ENCODE data around the gene KCNMB4.

Gene KCNMB4

GRCh38 chr12:70365648-70366518 lies at the start of gene KCNMB4:
Gene KCNMB4, plus strand, starts transcription at chr12:70366290. Its CDS starts 445 bp downstream, at chr12:70366735.
- Mint-ChIP-seq H3K4me3 (peak within 1 kb of the TSS; percentile 93), H3K4me1 (ENCODE audit: low read depth) (peaks cover 18% of the 10 kb centered on the region), H3K36me3 (ENCODE audit: low read depth) (no peaks in the 10 kb centered on the region), H3K27me3 (ENCODE audit: low read depth) (peaks cover 61% of the 10 kb centered on the region), H3K9me3 (no peaks in the 10 kb centered on the region), H3K27ac (no peak within 1 kb of the TSS)

GRCh38 chr12:70317781-70318180 lies 48.3 kb upstream of the KCNMB4 start:
- Mint-ChIP-seq H3K36me3 (ENCODE audit: low read depth) (peaks cover 11% of the 10 kb centered on the region), H3K27ac (no peak overlapping the region), H3K4me1 (ENCODE audit: low read depth) (peaks cover 16% of the 10 kb centered on the region), H3K4me3 (no peak overlapping the region), H3K27me3 (ENCODE audit: low read depth) (no peaks in the 10 kb centered on the region), H3K9me3 (no peaks in the 10 kb centered on the region)

DNA sequence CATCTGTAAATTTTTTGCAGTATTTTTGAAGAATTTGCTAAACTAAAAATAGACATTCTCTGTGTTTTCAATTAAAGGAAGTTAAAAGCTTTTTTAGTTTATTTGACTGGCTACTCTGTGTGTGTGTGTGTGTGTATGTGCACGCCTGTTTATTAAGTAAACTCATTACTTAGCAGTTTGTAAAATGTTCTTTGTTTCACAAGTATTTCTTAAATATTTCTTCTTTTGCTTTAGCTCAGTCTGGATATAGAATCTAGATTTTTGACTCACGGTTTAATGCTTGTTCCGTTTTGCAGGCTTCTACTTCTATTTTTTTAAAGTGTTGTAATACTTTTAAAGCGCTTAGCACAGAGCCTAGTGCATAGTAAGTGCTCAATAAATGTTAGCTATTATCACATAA lies 46.5 kb upstream of the KCNMB4 start:
- Mint-ChIP-seq H3K4me1 (ENCODE audit: low read depth) (peaks cover 15% of the 10 kb centered on the region), H3K27ac (no peak overlapping the region), H3K4me3 (no peak overlapping the region), H3K36me3 (ENCODE audit: low read depth) (peaks cover 12% of the 10 kb centered on the region), H3K9me3 (no peaks in the 10 kb centered on the region), H3K27me3 (ENCODE audit: low read depth) (no peaks in the 10 kb centered on the region)

- Mint-ChIP-seq H3K4me3 (no peak overlapping the region), H3K27me3 (ENCODE audit: low read depth) (no peaks in the 10 kb centered on the region), H3K27ac (no peak overlapping the region), H3K4me1 (ENCODE audit: low read depth) (peaks cover 10% of the 10 kb centered on the region), H3K9me3 (no peaks in the 10 kb centered on the region), H3K36me3 (ENCODE audit: low read depth) (peaks cover 11% of the 10 kb centered on the region)
Measured at GRCh38 chr12:70321191-70321590, 44.9 kb upstream of the KCNMB4 start.

GRCh38 chr12:70327541-70327940 lies 38.5 kb upstream of the KCNMB4 start:
- Mint-ChIP-seq H3K4me3 (no peak overlapping the region), H3K4me1 (ENCODE audit: low read depth) (peaks cover 6% of the 10 kb centered on the region), H3K27ac (no peak overlapping the region), H3K36me3 (ENCODE audit: low read depth) (peaks cover 24% of the 10 kb centered on the region), H3K27me3 (ENCODE audit: low read depth) (no peaks in the 10 kb centered on the region), H3K9me3 (no peaks in the 10 kb centered on the region)

DNA sequence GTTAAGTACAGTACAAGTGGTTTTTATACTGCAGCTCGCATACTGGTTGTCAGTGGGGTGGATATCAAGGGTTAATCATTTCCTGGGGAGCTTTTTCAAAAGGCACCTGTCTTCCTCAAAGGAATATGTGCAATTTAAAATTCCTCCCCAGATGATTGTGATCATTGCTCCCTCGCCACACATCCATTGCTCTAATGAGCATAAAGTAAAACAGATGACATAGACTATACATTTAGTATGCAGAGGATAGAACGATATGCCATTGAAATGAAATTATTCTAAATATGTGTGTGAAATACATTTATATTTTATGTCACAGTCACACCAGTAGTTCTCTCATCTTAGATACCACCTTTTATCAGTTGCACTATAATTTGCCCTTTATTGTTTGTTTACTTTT lies 36.4 kb upstream of the KCNMB4 start:
- Mint-ChIP-seq H3K9me3 (no peaks in the 10 kb centered on the region), H3K4me3 (no peak overlapping the region), H3K27ac (no peak overlapping the region), H3K27me3 (ENCODE audit: low read depth) (no peaks in the 10 kb centered on the region), H3K4me1 (ENCODE audit: low read depth) (peaks cover 9% of the 10 kb centered on the region), H3K36me3 (ENCODE audit: low read depth) (peaks cover 15% of the 10 kb centered on the region)

DNA sequence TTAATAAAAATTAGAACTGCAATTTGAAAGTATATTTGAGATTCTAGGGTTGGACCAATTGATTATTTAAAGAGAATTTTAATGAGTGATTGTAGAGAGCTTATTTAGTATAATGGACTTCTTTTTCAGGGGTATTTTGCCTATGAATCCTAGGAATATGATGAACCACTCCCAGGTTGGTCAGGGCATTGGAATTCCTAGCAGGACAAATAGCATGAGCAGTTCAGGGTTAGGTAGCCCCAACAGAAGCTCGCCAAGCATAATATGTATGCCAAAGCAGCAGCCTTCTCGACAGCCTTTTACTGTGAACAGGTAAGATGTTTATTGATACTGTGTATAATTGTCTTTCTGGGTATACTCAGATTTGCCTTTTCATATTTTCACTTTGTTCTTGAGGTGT lies 35.9 kb upstream of the KCNMB4 start:
- Mint-ChIP-seq H3K36me3 (ENCODE audit: low read depth) (peaks cover 15% of the 10 kb centered on the region), H3K4me1 (ENCODE audit: low read depth) (peaks cover 9% of the 10 kb centered on the region), H3K27ac (no peak overlapping the region), H3K27me3 (ENCODE audit: low read depth) (no peaks in the 10 kb centered on the region), H3K4me3 (no peak overlapping the region), H3K9me3 (no peaks in the 10 kb centered on the region)

GRCh38 chr12:70332236-70332635 lies 33.9 kb upstream of the KCNMB4 start:
- Mint-ChIP-seq H3K27me3 (ENCODE audit: low read depth) (no peaks in the 10 kb centered on the region), H3K36me3 (ENCODE audit: low read depth) (peaks cover 16% of the 10 kb centered on the region), H3K4me3 (no peak overlapping the region), H3K4me1 (ENCODE audit: low read depth) (peaks cover 9% of the 10 kb centered on the region), H3K27ac (no peak overlapping the region), H3K9me3 (no peaks in the 10 kb centered on the region)

DNA sequence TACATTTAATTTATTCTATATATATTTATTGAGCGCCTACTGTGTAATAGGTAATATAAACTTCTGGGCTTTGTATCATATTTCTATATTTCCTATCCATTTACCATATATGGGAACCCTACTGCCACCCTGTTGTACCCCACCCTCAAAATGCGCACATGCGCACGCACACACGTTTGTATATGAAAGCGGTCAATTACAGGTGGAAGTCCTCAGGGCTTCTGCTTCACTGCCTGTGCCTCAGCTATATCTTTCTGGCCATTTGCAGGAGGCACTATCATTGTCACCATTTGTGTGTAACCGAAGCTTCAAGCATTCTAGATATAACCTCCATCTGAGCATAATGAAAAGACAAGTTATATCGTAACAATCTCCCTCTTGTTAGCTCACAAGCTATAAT lies 31.3 kb upstream of the KCNMB4 start:
- H3K4me3 Mint-ChIP-seq, result no peak overlapping the region

GRCh38 chr12:70338531-70338930 lies 27.6 kb upstream of the KCNMB4 start:
- Mint-ChIP-seq H3K4me1 (ENCODE audit: low read depth) (peaks cover 2% of the 10 kb centered on the region), H3K9me3 (no peaks in the 10 kb centered on the region), H3K36me3 (ENCODE audit: low read depth) (peaks cover 35% of the 10 kb centered on the region), H3K4me3 (no peak overlapping the region), H3K27ac (no peak overlapping the region), H3K27me3 (ENCODE audit: low read depth) (no peaks in the 10 kb centered on the region)

More for the DNA sequence above, 31.3 kb upstream of the KCNMB4 start:
- H3K36me3 Mint-ChIP-seq (ENCODE audit: low read depth), result peaks cover 21% of the 10 kb centered on the region
- peaks cover 5% of the 10 kb centered on the region for H3K4me1 Mint-ChIP-seq (ENCODE audit: low read depth)
- no peaks in the 10 kb centered on the region for H3K9me3 Mint-ChIP-seq
- H3K27ac Mint-ChIP-seq, result no peak overlapping the region
- H3K27me3 Mint-ChIP-seq (ENCODE audit: low read depth), result no peaks in the 10 kb centered on the region

GRCh38 chr12:70351076-70351475 lies 15.0 kb upstream of the KCNMB4 start:
- Mint-ChIP-seq H3K27me3 (ENCODE audit: low read depth) (no peaks in the 10 kb centered on the region), H3K4me1 (ENCODE audit: low read depth) (no peaks in the 10 kb centered on the region)

DNA sequence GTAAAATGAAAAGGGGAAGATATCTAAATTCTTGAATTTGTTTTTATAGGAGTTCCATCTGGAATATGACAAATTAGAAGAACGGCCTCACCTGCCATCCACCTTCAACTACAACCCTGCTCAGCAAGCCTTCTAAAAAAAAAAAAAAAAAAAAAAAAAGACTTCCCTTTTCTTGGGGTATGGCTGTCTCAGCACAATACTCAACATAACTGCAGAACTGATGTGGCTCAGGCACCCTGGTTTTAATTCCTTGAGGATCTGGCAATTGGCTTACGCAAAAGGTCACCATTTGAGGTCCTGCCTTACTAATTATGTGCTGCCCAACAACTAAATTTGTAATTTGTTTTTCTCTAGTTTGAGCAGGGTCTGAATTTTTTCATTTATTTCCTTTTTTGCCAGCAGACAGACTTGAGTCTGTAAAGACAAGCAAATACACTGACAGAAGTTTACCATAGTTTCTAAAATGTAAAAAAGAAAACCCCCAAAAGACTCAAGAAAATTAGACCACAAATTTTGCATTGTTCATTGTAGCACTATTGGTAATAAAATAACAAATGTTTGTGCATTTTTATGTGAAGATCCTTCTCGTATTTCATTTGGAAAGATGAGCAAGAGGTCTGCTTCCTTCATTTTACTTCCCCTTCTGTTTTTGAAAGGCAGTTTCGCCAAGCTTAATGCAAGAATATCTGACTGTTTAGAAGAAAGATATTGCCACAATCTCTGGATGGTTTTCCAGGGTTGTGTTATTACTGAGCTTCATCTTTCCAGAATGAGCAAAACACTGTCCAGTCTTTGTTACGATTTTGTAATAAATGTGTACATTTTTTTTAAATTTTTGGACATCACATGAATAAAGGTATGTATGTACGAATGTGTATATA lies 12.1 kb upstream of the KCNMB4 start:
- Mint-ChIP-seq H3K27ac (no peak overlapping the region), H3K27me3 (ENCODE audit: low read depth) (no peaks in the 10 kb centered on the region), H3K4me3 (no peak overlapping the region), H3K9me3 (no peaks in the 10 kb centered on the region), H3K36me3 (ENCODE audit: low read depth) (peaks cover 11% of the 10 kb centered on the region), H3K4me1 (ENCODE audit: low read depth) (no peaks in the 10 kb centered on the region)

More at GRCh38 chr12:70351076-70351475, 15.0 kb upstream of the KCNMB4 start:
- Mint-ChIP-seq H3K36me3 (ENCODE audit: low read depth) (peaks cover 13% of the 10 kb centered on the region), H3K9me3 (no peaks in the 10 kb centered on the region), H3K4me3 (no peak overlapping the region), H3K27ac (no peak overlapping the region)

DNA sequence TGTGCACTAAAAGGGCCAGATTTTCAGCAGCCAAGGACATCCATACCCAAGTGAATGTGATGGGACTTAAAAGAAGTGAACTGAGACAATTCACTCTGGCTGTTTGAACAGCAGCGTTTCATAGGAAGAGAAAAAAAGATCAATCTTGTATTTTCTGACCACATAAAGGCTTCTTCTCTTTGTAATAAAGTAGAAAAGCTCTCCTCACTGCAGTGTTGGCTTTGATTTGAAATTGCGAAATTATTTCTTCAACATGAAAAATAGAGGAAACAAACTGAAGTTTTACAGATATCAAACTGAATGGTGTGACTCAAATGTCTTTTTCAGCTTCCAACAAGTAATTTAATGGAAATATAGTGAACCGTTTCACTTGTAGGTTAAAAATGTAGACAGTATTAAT lies 11.3 kb upstream of the KCNMB4 start:
- no peak overlapping the region for H3K27ac Mint-ChIP-seq

DNA sequence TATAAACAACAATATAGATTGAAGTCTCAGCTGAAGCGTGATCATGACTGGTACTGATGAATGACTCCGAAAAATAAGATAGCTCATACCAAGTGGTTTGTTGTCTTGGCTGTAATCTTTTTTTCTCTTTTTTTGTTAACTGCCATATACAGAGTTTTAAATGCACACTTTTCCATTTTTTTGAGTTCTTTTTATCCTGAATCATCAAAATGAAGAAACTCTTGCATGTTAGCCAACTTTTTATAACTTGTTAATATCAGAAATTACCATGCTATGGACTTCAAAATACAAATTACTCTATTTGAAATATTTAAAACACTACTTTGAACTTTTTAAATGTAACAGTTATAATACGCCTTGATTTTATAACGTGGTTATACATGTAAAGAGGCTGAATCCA lies 10.1 kb upstream of the KCNMB4 start:
- H3K36me3 Mint-ChIP-seq (ENCODE audit: low read depth), result peaks cover 9% of the 10 kb centered on the region
- no peak overlapping the region for H3K4me3 Mint-ChIP-seq
- no peaks in the 10 kb centered on the region for H3K4me1 Mint-ChIP-seq (ENCODE audit: low read depth)
- no peaks in the 10 kb centered on the region for H3K9me3 Mint-ChIP-seq
- H3K27ac Mint-ChIP-seq, result no peak overlapping the region
- H3K27me3 Mint-ChIP-seq (ENCODE audit: low read depth), result no peaks in the 10 kb centered on the region

More for the DNA sequence above, 11.3 kb upstream of the KCNMB4 start:
- H3K27me3 Mint-ChIP-seq (ENCODE audit: low read depth), result no peaks in the 10 kb centered on the region
- no peaks in the 10 kb centered on the region for H3K4me1 Mint-ChIP-seq (ENCODE audit: low read depth)
- H3K9me3 Mint-ChIP-seq, result no peaks in the 10 kb centered on the region
- no peak overlapping the region for H3K4me3 Mint-ChIP-seq
- peaks cover 9% of the 10 kb centered on the region for H3K36me3 Mint-ChIP-seq (ENCODE audit: low read depth)
